HEK293T (cell line): Measurements from ENCODE around the gene RAB34.

Experiments used
- HDGF ChIP-seq: fragments of 450-650 bp; IDR thresholded peaks from 2 replicates; pipeline ENCODE4 v1.6.1; 2017; ENCODE audit warnings: antibody characterized with exemption, borderline replicate concordance
- NFRKB ChIP-seq: fragments of 450-650 bp; IDR thresholded peaks from 2 replicates; pipeline ENCODE4 v1.6.1; 2016; ENCODE audit warnings: mild to moderate bottlenecking, moderate library complexity
- PKNOX1 ChIP-seq: fragments of 450-650 bp; IDR thresholded peaks from 2 replicates; pipeline ENCODE4 v1.6.1; 2016
- SP1 ChIP-seq: fragments of 450-650 bp; IDR thresholded peaks from 2 replicates; pipeline ENCODE4 v1.6.1; 2017
- SUZ12 ChIP-seq: fragments of 450-650 bp; IDR thresholded peaks from 2 replicates; pipeline ENCODE4 v1.6.1; 2016; ENCODE audit warnings: mild to moderate bottlenecking
- TARDBP ChIP-seq: fragments of 450-650 bp; IDR thresholded peaks from 2 replicates; pipeline ENCODE4 v1.6.1; 2016

- TF ChIP-seq NFRKB (no peak), SUZ12 (no peak), PKNOX1 (no peak), SP1 (no peak), TARDBP (no peak), HDGF (no peak)
Observed at GRCh38 chr17:28751600-28752366, 34.1 kb upstream of the RAB34 start.
